IMR-90 (cell line): Measurements from ENCODE around the gene RASAL1. TPM values are rescaled to one million over a fixed set of nuclear protein-coding genes. Genes with fewer than 3 reads are reported as not detected.

Experiments used
- ATAC-seq: fragments of 200-7000 bp; cut with Tn5 transposase; 2 replicates; pipeline ENCODE4 v1.9.1; 2020; ENCODE audit warnings: low read depth, mild to moderate bottlenecking, moderate library complexity
- BruUV-seq: library from RNA; stranded (reverse); fragments of 400-500 nt; replicated peaks from 2 replicates; lab custom pipeline; 2021; lab: Mats Ljungman, UMichigan
- CTCF ChIA-PET: fragments of 300-600 bp; formaldehyde crosslinking; extraction: SDS; loops from one replicate; lab custom pipeline; 2021; ENCODE audit warnings: antibody characterized with exemption; lab: Yijun Ruan, JAX
- POLR2A ChIA-PET: fragments of 300-600 bp; sonication (Branson Sonifier 250); formaldehyde crosslinking; loops from one replicate; lab custom pipeline; 2022; ENCODE audit warnings: antibody characterized with exemption; ENCODE audit not compliant: unreplicated experiment; lab: Charles Lee
- DNase-seq: peaks from one replicate; pipeline ENCODE4 v3.0.0; 2013
- H2AFZ ChIP-seq: replicated peaks from 2 replicates; pipeline ENCODE3; 2013; ENCODE audit warnings: low read length, mild to moderate bottlenecking; ENCODE audit not compliant: poor library complexity
- H2AK5ac ChIP-seq: 2 replicates; pipeline ENCODE4 v1.6.1; 2013; ENCODE audit warnings: low read depth, low read length, inconsistent platforms
- H2AK9ac ChIP-seq: replicated peaks from 2 replicates; pipeline ENCODE3; 2013; ENCODE audit warnings: mild to moderate bottlenecking, low read depth, low read length, moderate library complexity; ENCODE audit not compliant: poor library complexity
- H2BK120ac ChIP-seq: 2 replicates; pipeline ENCODE4 v1.6.1; 2013; ENCODE audit warnings: low read depth, low read length, inconsistent platforms
- H2BK15ac ChIP-seq: 3 replicates; pipeline ENCODE4 v1.6.1; 2013; ENCODE audit warnings: low read depth, low read length, inconsistent platforms
- H2BK20ac ChIP-seq: 2 replicates; pipeline ENCODE4 v1.6.1; 2013; ENCODE audit warnings: low read depth, mild to moderate bottlenecking, inconsistent platforms, low read length, moderate library complexity
- H2BK5ac ChIP-seq: 2 replicates; pipeline ENCODE4 v1.6.1; 2013; ENCODE audit warnings: mild to moderate bottlenecking, low read depth, low read length, inconsistent platforms; ENCODE audit not compliant: poor library complexity, severe bottlenecking
- H3K14ac ChIP-seq: replicated peaks from 2 replicates; pipeline ENCODE4 v1.6.1; 2013; ENCODE audit warnings: low read depth, low read length, inconsistent platforms
- H3K18ac ChIP-seq: 2 replicates; pipeline ENCODE4 v1.6.1; 2013; ENCODE audit warnings: low read depth, low read length, control low read depth
- H3K23ac ChIP-seq: 2 replicates; pipeline ENCODE4 v1.6.1; 2013; ENCODE audit warnings: low read depth, low read length, inconsistent platforms
- H3K27ac ChIP-seq: 2 replicates; pipeline ENCODE4 v1.5.1; 2013; ENCODE audit warnings: mild to moderate bottlenecking, control low read depth, low read length; ENCODE audit not compliant: insufficient read depth
- H3K27me3 ChIP-seq: 2 replicates; pipeline ENCODE4 v1.6.1; 2013; ENCODE audit warnings: low read length; ENCODE audit not compliant: control insufficient read depth, insufficient read depth
- H3K36me3 ChIP-seq: 2 replicates; pipeline ENCODE4 v1.6.1; 2013; ENCODE audit warnings: low read length, mixed read lengths; ENCODE audit not compliant: control insufficient read depth, insufficient read depth
- H3K4ac ChIP-seq: 2 replicates; pipeline ENCODE4 v1.6.1; 2013; ENCODE audit warnings: low read depth, low read length, inconsistent platforms
- H3K4me1 ChIP-seq: 2 replicates; pipeline ENCODE4 v1.6.1; 2013; ENCODE audit warnings: low read length, mixed read lengths; ENCODE audit not compliant: control insufficient read depth, insufficient read depth
- H3K4me2 ChIP-seq: 2 replicates; pipeline ENCODE4 v1.6.1; 2013; ENCODE audit warnings: low read depth, mild to moderate bottlenecking, control low read depth, low read length, moderate library complexity
- H3K4me3 ChIP-seq: 2 replicates; pipeline ENCODE4 v1.5.1; 2013; ENCODE audit warnings: low read depth, mild to moderate bottlenecking, control low read depth, low read length, moderate library complexity; ENCODE audit not compliant: insufficient read depth
- H3K56ac ChIP-seq: 2 replicates; pipeline ENCODE4 v1.6.1; 2013; ENCODE audit warnings: low read length, inconsistent platforms; ENCODE audit not compliant: insufficient read depth; ENCODE audit errors: extremely low read depth
- H3K79me1 ChIP-seq, 2 experiments: 2 replicates each; pipeline ENCODE4 v1.6.1; 2013; ENCODE audit warnings: low read length in 2 of 2, inconsistent platforms in 1 of 2, low read depth in 1 of 2
- H3K9ac ChIP-seq: 2 replicates; pipeline ENCODE4 v1.6.1; 2013; ENCODE audit warnings: low read depth, low read length, control low read depth
- H3K9me1 ChIP-seq: 2 replicates; pipeline ENCODE4 v1.6.1; 2013; ENCODE audit warnings: low read length, inconsistent platforms; ENCODE audit not compliant: insufficient read depth
- H3K9me3 ChIP-seq: 2 replicates; pipeline ENCODE4 v1.6.1; 2013; ENCODE audit warnings: low read length; ENCODE audit not compliant: control insufficient read depth, insufficient read depth
- H4K20me1 ChIP-seq: 2 replicates; pipeline ENCODE4 v1.6.1; 2013; ENCODE audit warnings: low read length, inconsistent platforms; ENCODE audit not compliant: insufficient read depth
- H4K5ac ChIP-seq: 2 replicates; pipeline ENCODE4 v1.6.1; 2013; ENCODE audit warnings: mild to moderate bottlenecking, low read depth, low read length, control low read depth
- H4K8ac ChIP-seq, 2 experiments: 2 replicates each; pipeline ENCODE4 v1.6.1; 2013; ENCODE audit warnings: low read depth in 2 of 2, low read length in 2 of 2, control low read depth in 1 of 2, inconsistent platforms in 1 of 2
- H4K91ac ChIP-seq: 2 replicates; pipeline ENCODE4 v1.6.1; 2013; ENCODE audit warnings: low read depth, low read length, inconsistent platforms; ENCODE audit not compliant: insufficient read depth
- BHLHE40 ChIP-seq: fragments of 150-350 bp; IDR thresholded peaks from 2 replicates; pipeline ENCODE4 v1.6.1; 2016; ENCODE audit warnings: mild to moderate bottlenecking, low read depth, low read length
- CEBPB ChIP-seq: IDR thresholded peaks from 2 replicates; pipeline ENCODE4 v1.6.1; 2012; ENCODE audit warnings: low read depth, low read length, improper control_type of control experiment
- CHD1 ChIP-seq: IDR thresholded peaks from 2 replicates; pipeline ENCODE4 v1.6.1; 2012; ENCODE audit warnings: low read depth, low read length, improper control_type of control experiment
- ELK1 ChIP-seq: fragments of 150-350 bp; IDR thresholded peaks from 2 replicates; pipeline ENCODE4 v1.6.1; 2016; ENCODE audit warnings: low read depth, mild to moderate bottlenecking, low read length, moderate library complexity, borderline replicate concordance
- FOS ChIP-seq: fragments of 150-350 bp; IDR thresholded peaks from 2 replicates; pipeline ENCODE4 v1.6.1; 2016; ENCODE audit warnings: low read depth, low read length
- MAFK ChIP-seq: IDR thresholded peaks from 2 replicates; pipeline ENCODE4 v1.6.1; 2012; ENCODE audit warnings: low read depth, low read length, improper control_type of control experiment
- MAZ ChIP-seq: IDR thresholded peaks from 2 replicates; pipeline ENCODE4 v1.6.1; 2012; ENCODE audit warnings: low read depth, mild to moderate bottlenecking, low read length, improper control_type of control experiment, moderate library complexity, borderline replicate concordance
- MXI1 ChIP-seq: IDR thresholded peaks from 2 replicates; pipeline ENCODE4 v1.6.1; 2012; ENCODE audit warnings: low read depth, mild to moderate bottlenecking, low read length, moderate library complexity, borderline replicate concordance
- NFE2L2 ChIP-seq: fragments of 150-350 bp; IDR thresholded peaks from 2 replicates; pipeline ENCODE4 v1.6.1; 2016; ENCODE audit warnings: low read depth, mild to moderate bottlenecking, low read length
- POLR2A ChIP-seq: IDR thresholded peaks from 2 replicates; pipeline ENCODE4 v1.6.1; 2012; ENCODE audit warnings: mild to moderate bottlenecking, low read depth, low read length
- RCOR1 ChIP-seq: IDR thresholded peaks from 2 replicates; pipeline ENCODE4 v1.6.1; 2012; ENCODE audit warnings: mild to moderate bottlenecking, low read length, improper control_type of control experiment; ENCODE audit not compliant: insufficient replicate concordance
- RFX5 ChIP-seq: IDR thresholded peaks from 2 replicates; pipeline ENCODE4 v1.8.0; 2012; ENCODE audit warnings: low read depth, mild to moderate bottlenecking, low read length, moderate library complexity
- SMC3 ChIP-seq: fragments of 150-350 bp; IDR thresholded peaks from 2 replicates; pipeline ENCODE4 v1.6.1; 2016; ENCODE audit warnings: low read depth, mild to moderate bottlenecking, antibody characterized with exemption, low read length, moderate library complexity
- USF2 ChIP-seq: fragments of 150-350 bp; IDR thresholded peaks from 2 replicates; pipeline ENCODE4 v1.6.1; 2017; ENCODE audit warnings: mild to moderate bottlenecking, antibody characterized with exemption, low read length, low read depth
- WGBS, 2 experiments: methylation state at CpG; one replicate each; pipeline versions ENCODE4 v1.1.5 to v1.1.7; 2013; ENCODE audit warnings: missing lambda C conversion rate in 2 of 2; ENCODE audit not compliant: insufficient read length in 1 of 2; ENCODE audit errors: extremely low coverage in 2 of 2; 5-methylcytosine and 5-hydroxymethylcytosine counted together
- dilution Hi-C: fragments of 300-500 bp; cut with HindIII; formaldehyde crosslinking; loops from one replicate; pipeline ENCODE4 v1.14.3; 2018; ENCODE audit warnings: low sequenced_read_pairs; ENCODE audit not compliant: unreplicated experiment
- in situ Hi-C: fragments of 300-500 bp; cut with MboI; formaldehyde crosslinking; loops from 3 replicates; pipeline ENCODE4 v1.14.3; 2019; ENCODE audit warnings: low sequenced_read_pairs, inconsistent platforms, mixed read lengths
- intact Hi-C: fragments of 100-400 bp; cut with micrococcal nuclease; formaldehyde crosslinking; loops from 2 replicates; pipeline ENCODE4 v1.10.0; 2022
- polyA plus RNA-seq, 3 experiments: library from polyadenylated mRNA; depleted of rRNA; stranded (reverse); fragments of >200 nt; gene quantifications; 2 replicates each; pipeline ENCODE4 v1.2.3, GENCODE V29; 2012; ENCODE audit warnings: low replicate concordance in 1 of 3
- total RNA-seq: library from RNA; depleted of rRNA; stranded (reverse); fragments of >200 nt; gene quantifications from 2 replicates; pipeline ENCODE4 v1.2.3, GENCODE V29; 2012

The RASAL1 gene
- total and polyA plus RNA-seq, 2 of the 4 experiments (the other 2 are of a cell fraction), result not detected

- no peak for TF ChIP-seq MXI1
These were observed 6.5 kb downstream of the RASAL1 start (continued) for GRCh38 chr12:113128802-113129663.

GRCh38 chr12:113127791-113128199, 7.8 kb downstream of the RASAL1 start:
- in situ Hi-C loops, result no loop called here
- Histone ChIP-seq H4K8ac (no peak overlapping the region), H3K14ac (no peak overlapping the region), H3K56ac (no peak overlapping the region), H3K27ac (no peak overlapping the region), H3K18ac (no peak overlapping the region), H2BK120ac (no peak overlapping the region), H2BK5ac (no peak overlapping the region), H3K23ac (no peak overlapping the region), H3K9me3 (no peaks in the 10 kb centered on the region), H3K27me3 (peaks cover 3% of the 10 kb centered on the region), H4K20me1 (no peaks in the 10 kb centered on the region), H4K91ac (no peak overlapping the region), H3K9me1 (no peaks in the 10 kb centered on the region), H3K9ac (no peak overlapping the region), H4K5ac (no peak overlapping the region), H2AFZ (no peak overlapping the region), H2AK5ac (no peak overlapping the region), H3K4ac (no peak overlapping the region), H3K36me3 (no peaks in the 10 kb centered on the region), H3K4me1 (no peaks in the 10 kb centered on the region), H3K4me2 (no peak overlapping the region), H2AK9ac (no peak overlapping the region), H2BK15ac (no peak overlapping the region), H3K4me3 (no peak overlapping the region), H3K79me1 (no peaks in the 10 kb centered on the region), H2BK20ac (no peak overlapping the region)
- POLR2A ChIA-PET, result no interaction called here
- intact Hi-C loops, result no loop called here
- no peak for ATAC-seq
- CTCF ChIA-PET, result no interaction called here
- dilution Hi-C loops, result no loop called here
- DNase-seq, result no peak
- no TSS peak for BruUV-seq
- no CpG with 5 or more reads among the region's 15 CpGs for WGBS, 2 experiments
- TF ChIP-seq FOS (no peak), MXI1 (no peak), CEBPB (no peak), POLR2A (no peak), CHD1 (no peak), SMC3 (no peak), ELK1 (no peak), BHLHE40 (no peak), MAZ (no peak), USF2 (no peak), MAFK (no peak), RCOR1 (no peak), NFE2L2 (no peak), RFX5 (no peak)
